Measurements from ENCODE around the gene COX4I2. TPM values are rescaled to one million over a fixed set of nuclear protein-coding genes. Genes with fewer than 3 reads are reported as not detected.

The COX4I2 gene
- total RNA-seq, 4 donors from 2014 or later = 0.83 to 3.1 (median 2.6) TPM; not detected in 1

- Histone ChIP-seq H3K4me1 (peaks cover 32 to 98% (median 88%) of the 10 kb centered on the region in 3 donors), H3K27me3 (no peaks in the 10 kb centered on the region), H3K27ac (peak overlapping the region; percentile 52 to 86 (median 84)), H3K36me3 (peaks cover 0 to 44% (median 0%) of the 10 kb centered on the region in 3 donors), H3K4me3 (no peak overlapping the region), H3K9me3 (no peaks in the 10 kb centered on the region)
- no peak for DNase-seq
- intact Hi-C loops (cut with DNase I) = no loop called here
- WGBS, 2 donors = 94% methylated on average over 2 of the region's 2 CpGs
- no peak for TF ChIP-seq POLR2A (IDR thresholded peaks at IDR 0.05)
- TF ChIP-seq CTCF (IDR thresholded peaks at IDR 0.05) = no peak
Observed at GRCh38 chr20:31671324-31671723, 33.6 kb downstream of the COX4I2 start.

- Histone ChIP-seq H3K9me3 (no peaks in the 10 kb centered on the region), H3K4me1 (peaks cover 28 to 98% (median 88%) of the 10 kb centered on the region in 3 donors), H3K36me3 (peaks cover 0 to 49% (median 0%) of the 10 kb centered on the region in 3 donors), H3K27ac (peak overlapping the region; percentile 15 to 86 (median 82)), H3K4me3 (no peak overlapping the region), H3K27me3 (no peaks in the 10 kb centered on the region)
- intact Hi-C loops (cut with DNase I) = no loop called here
- TF ChIP-seq CTCF (IDR thresholded peaks at IDR 0.05) (no peak), POLR2A (IDR thresholded peaks at IDR 0.05) (no peak)
- DNase-seq = no peak
Observed at GRCh38 chr20:31673435-31673834, 35.7 kb downstream of the COX4I2 start.

DNA sequence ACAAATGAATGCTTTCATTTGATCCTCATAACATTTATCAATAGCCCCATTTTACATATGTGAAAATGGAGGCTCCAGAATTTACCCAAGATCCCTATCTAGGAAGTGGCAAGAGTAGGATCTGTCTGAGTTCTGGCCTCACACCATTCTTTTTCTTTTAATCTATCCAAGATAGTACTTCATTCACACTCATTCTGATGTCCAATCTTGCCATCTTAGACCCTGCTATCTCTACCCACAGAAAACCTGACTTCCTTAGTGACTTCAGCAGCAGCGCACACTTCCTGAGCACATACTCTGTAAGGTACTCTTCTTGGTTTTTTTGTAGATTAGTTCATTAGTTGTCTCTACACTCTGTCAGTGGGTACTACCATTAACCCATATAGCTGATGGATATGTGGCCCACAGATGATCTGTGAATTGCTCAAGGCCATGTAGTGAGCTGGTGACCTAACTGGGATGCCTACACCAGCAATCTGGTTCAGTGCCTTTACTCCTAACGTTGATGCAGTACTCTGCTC is 36.3 kb downstream of the COX4I2 start:
- Histone ChIP-seq H3K4me1 (peaks cover 28 to 98% (median 90%) of the 10 kb centered on the region in 3 donors), H3K4me3 (no peak overlapping the region), H3K9me3 (no peaks in the 10 kb centered on the region), H3K36me3 (peaks cover 0 to 52% (median 0%) of the 10 kb centered on the region in 3 donors), H3K27me3 (no peaks in the 10 kb centered on the region), H3K27ac (peak overlapping the region; percentile 62 to 86 (median 82))
- intact Hi-C loops (cut with DNase I) = no loop called here
- 60 to 65% methylated on average over 2 of the region's 2 CpGs for WGBS, 2 donors
- no peak for DNase-seq
- TF ChIP-seq POLR2A (IDR thresholded peaks at IDR 0.05) (no peak), CTCF (IDR thresholded peaks at IDR 0.05) (no peak)

DNA sequence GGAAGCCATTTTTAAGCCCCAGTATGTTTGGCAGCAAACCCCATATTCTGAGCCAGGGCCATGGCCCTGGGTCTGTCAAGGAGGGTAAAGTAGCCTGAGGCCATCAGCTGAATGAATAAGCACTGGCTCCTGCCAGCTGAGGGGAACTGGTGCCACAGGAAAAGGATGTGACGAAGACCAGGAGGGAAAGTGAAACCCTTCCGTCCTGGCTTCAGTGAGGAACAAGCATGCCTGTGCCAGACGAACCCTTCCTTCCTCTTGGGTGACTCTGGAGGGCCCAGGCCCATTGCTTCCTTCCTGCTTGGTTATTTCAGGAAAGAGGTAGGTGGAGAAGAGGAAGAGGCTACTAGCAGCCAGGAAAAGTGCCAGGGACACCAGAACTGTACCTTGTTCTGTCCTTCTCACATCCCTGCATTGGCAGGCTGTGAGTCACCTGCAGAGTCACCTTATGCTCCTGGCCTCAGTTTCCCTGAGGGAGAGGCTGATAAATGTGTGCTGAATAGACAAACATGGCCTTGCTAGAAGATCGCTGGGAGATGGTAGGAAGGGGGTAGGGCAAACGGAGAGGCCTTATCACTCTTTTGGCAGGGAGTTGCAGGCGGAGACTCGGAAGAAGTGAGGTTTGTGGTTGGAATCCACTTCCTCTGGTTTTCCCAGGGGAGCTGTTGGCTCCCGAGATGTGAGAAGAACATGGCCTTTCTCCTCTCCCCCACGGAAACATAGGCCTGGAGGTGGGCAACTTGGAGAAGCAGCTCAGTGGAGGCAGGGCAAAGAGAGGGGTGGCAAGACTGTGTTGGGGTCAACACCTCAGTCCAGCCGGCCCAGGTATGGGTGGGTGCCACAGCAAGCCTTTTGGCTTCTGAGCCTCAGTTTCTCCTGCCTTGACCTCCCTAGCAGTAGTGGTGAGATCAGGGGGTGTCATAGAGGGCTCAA is 37.4 kb downstream of the COX4I2 start:
- WGBS, 2 donors = 36 to 39% methylated on average over 5 to 10 of the region's 10 CpGs
- Histone ChIP-seq H3K27ac (peak overlapping the region; percentile 62 to 86 (median 82)), H3K4me3 (peak overlapping the region in 3 of 4 donors; percentile 0 to 25 (median 21))

More for the DNA sequence above, 37.4 kb downstream of the COX4I2 start:
- peaks cover 23 to 98% (median 82%) of the 10 kb centered on the region in 3 donors for H3K4me1 ChIP-seq
- TF ChIP-seq POLR2A (IDR thresholded peaks at IDR 0.05) = peak in 1 of 4 donors; percentile 5
- no peak for TF ChIP-seq CTCF (IDR thresholded peaks at IDR 0.05)
- peaks cover 0 to 46% (median 0%) of the 10 kb centered on the region in 3 donors for H3K36me3 ChIP-seq
- intact Hi-C loops (cut with DNase I) = no loop called here
- no peak for DNase-seq
- H3K27me3 ChIP-seq = no peaks in the 10 kb centered on the region
- H3K9me3 ChIP-seq = no peaks in the 10 kb centered on the region
